GM18499 (cell line): ENCODE measurements around the gene LHFPL5.

Source experiments
- ATAC-seq: cut with Tn5 transposase; IDR thresholded peaks from one replicate; pipeline ENCODE4 v1.9.1; 2021; ENCODE audit warnings: moderate number of reproducible peaks; ENCODE audit not compliant: insufficient read depth, unreplicated experiment

The LHFPL5 gene

GRCh38 chr6:35788423-35788982 is 16.6 kb upstream of the LHFPL5 start:
- no peak for ATAC-seq

DNA sequence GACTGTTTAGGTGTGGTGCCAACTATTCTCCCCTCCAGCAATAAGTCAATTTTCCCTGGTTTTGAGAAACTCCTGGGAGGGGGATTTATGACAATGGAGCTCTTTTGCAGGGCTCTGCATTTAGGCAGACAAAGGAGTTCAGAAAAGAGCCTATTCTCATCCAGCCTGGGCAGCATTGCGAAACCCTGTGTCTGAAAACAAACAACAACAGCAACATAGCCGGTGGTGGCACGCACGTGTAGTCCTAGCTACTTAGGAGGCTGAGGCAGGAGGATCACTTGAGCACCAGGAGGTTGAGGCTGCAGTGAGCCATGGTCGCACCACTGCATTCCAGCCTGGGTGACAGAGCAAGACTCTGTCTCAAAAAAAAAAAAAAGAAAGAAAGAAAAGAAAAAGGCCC is 14.5 kb upstream of the LHFPL5 start:
- no peak for ATAC-seq

- ATAC-seq = no peak
Measured at GRCh38 chr6:35794536-35795452, 10.4 kb upstream of the LHFPL5 start.

DNA sequence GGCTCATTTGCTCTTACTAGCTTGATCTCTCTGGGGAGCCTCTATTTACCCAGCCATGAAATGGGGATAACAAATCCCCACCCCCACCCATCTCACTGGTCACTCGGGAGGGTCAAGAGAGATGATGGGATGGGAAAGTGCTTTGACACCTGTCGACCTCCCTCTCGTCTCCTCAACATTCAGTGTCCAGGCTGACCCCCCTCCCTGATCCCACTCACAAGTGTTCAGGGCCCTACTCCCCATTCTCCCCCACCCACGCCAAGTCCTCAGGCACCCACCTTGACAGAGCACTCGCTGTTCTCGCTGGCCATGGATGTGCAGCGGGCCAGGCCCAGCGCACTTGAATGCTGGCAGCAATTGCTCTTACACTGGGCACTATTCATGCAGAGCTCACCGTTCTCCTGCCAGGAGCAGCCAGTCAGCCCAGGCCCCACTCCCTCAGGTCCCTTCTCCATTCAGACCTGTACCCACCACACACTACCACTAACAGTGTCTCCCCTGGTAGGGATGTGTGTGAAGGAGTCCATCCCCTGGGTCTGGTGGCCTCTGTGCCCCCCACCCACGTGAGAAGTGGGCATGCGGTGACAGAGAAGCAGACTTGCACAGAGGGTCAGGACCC is 9.6 kb upstream of the LHFPL5 start:
- no peak for ATAC-seq

DNA sequence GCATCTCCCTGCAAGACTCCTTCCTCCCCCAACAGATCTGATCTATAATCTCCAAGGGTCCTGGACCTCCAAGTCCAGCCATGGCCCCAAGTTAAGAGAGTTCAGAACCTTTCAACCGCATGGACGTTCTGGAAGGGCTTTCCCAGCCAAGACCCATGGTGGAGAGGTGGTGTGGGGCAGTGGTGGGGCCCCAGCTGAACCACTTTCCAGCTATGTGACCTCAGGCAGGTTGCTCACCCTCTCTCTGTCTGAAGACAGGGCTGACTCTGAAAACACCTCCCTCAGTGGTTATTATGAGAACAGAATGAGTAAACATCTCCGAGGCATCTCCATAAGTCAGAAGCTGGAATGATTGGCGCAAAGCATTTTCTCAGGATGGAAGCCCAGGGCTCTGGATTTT is 8.9 kb upstream of the LHFPL5 start:
- no peak for ATAC-seq

DNA sequence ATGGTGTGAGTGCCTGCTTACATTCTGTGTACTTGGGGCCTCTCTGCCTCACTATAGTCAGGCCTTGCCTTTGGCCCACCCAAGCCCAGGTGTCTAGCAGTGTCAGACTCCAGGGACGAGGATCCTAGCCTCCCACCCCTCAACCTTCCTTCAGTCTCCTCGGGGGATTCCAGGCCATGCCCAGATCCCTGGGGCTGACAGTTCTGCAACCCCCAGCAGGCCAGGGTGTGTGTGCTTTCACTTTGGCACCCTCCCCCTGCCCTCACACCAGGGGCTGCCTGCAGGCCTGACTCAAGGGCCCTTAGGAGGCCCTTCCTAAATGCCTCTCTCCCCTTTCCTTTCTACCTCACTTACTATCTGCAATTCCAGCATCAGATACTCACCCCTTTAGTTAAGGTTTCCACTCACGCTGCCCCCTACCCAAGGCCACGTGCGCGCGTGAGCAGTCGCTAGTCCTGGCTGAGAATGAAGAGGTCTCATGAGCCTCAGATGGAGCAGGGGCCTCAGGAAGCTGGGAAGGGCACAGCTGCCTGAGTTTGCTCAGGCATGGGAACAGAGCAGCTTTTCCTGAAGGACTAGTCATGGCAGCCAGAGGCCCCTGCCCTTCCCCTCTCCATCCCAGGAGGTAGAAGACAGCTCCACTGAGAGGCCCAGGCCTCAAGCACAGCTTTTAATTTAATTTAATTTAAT is 7.2 kb upstream of the LHFPL5 start:
- no peak for ATAC-seq

- ATAC-seq = no peak
Measured at GRCh38 chr6:35798706-35799105, 6.4 kb upstream of the LHFPL5 start.

DNA sequence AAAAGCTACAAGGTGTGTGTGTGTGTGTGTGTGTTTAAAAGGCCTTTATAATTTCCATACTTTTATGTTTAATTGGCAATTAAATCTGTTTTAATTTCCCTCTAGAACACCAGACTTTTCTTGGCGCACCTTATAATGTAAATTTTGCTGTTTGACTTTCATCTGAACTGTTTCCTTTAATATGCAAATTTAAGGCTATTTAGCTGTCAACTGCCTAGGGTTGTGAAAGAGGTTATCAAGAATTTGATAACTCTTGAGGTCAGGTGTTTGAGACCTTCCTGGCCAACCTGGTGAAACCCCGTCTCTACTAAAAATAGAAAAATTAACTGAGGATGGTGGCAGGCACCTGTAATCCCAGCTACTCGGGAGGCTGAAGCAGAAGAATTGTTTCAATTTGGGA is 4.0 kb upstream of the LHFPL5 start:
- ATAC-seq = no peak

DNA sequence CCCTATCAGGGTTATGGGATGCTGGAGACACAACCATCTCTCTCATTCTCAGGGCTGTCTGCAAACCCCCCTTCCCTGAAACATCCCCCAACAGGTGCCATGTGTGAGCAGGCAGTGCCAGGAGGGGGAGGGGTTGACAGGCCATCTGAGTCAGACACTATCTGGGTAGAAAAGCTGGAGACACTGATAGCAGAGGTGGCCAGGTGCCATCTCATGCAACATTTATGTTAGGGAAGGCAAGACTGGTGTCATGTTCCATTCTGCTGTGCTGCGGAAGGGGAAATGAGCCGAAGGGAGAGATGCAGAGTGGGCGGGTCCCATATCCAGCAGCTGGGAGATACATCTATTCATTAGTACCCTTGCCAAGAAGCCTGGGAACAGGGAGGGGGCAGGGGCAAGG is 3.5 kb downstream of the LHFPL5 start:
- ATAC-seq = no peak

DNA sequence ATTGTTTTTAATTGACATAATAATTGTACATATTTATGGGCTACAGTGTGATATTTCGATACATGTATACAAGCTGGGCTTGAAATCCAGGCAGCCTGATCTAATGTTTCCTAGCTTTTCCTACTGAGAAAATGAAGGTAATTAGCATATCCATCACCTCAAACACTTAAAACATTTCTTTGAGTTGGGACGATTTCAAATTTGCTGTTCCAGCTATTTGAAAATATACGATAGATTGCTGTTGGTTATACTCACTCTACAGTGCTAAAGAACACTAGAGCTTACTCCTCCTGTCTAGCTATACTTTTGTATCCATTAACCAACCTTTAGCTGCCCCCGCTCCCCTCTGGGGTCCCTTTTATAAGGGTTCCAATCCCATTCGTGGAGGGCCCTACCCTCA is 4.7 kb downstream of the LHFPL5 start:
- no peak for ATAC-seq

GRCh38 chr6:35810971-35811698 is 6.0 kb downstream of the LHFPL5 start:
- no peak for ATAC-seq

DNA sequence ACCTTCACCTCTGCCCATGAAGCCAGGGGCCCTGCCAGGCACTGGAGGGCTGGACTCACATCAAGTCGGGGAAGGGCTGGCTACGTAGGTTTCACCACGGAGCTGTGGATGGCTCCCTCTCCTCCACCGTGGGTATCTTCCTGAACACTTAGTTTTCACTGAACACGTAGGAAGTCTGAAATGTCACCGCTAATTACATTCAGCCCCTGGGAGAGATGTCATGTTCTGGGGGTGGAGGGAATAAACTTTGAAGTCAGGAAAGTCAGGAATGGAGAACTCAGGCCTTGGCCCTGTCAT is 6.5 kb downstream of the LHFPL5 start:
- no peak for ATAC-seq

DNA sequence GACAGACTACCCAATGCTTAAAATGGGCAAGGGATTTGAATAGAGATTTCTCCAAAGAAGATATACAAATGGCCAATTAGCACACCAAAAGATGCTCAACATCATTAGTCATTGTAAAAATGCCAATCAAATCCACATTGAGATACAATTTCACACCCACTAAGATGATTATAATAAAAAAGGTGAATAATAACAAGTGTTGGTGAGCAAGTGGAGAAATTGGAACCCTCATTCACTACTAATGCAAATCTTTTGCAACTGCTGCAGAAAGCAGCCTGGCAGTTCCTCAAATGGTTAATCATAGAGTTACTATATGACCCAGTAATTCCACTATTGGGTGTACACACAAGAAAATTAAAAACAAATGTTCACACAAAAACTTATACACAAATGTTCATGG is 12.4 kb downstream of the LHFPL5 start:
- no peak for ATAC-seq

- ATAC-seq = no peak
Measured at GRCh38 chr6:35823601-35824000, 18.4 kb downstream of the LHFPL5 start.

DNA sequence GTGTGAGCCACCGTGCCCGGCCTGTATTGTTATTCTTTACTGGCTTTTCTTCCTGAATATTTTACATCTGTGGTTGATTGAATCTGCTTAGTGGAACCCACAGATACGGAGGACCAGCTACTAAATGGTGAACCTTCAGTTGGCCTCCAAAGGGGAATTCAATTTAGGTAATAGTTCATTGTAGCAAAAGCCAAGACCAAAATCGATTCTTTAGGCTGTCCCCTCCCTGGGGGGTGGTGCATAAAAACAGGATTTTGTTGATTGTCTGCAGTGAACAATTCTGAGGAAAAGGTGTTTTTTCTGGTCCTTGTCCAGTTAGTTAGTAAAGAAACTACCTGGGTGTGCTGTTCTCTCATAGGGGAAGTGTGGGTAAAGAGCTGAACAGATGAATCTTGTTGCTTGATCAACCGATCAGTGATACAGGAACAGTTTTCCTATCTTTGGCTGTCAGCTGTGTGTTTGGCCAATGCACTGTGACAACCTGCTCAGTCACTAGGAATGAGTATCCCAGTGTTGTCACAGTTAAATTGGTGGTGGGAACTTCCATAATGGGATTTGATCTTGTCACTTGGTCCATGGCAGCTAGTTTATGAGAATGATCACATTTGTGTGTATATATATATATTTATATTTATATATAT is 19.5 kb downstream of the LHFPL5 start:
- ATAC-seq = no peak

DNA sequence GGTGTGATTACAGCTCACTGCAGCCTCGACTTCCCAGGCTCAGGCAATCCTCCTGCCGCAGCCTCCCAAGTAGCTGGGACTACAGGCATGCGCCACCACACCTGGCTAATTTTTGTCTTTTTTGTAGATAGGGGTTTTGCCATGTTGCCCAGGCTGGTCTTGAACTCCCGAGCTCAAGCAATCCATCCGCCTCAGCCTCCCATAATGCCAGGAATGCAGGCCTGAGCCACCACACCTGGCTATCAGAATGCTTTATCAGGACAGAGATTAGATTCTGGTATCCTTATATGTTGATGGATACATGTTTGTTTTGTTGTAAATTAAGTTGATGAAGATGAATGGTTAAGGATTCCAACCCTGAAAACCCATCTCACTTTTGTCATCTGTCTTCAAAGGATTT is 24.2 kb downstream of the LHFPL5 start:
- no peak for ATAC-seq

- no peak for ATAC-seq
Measured at GRCh38 chr6:35831257-35832007, 26.3 kb downstream of the LHFPL5 start.

DNA sequence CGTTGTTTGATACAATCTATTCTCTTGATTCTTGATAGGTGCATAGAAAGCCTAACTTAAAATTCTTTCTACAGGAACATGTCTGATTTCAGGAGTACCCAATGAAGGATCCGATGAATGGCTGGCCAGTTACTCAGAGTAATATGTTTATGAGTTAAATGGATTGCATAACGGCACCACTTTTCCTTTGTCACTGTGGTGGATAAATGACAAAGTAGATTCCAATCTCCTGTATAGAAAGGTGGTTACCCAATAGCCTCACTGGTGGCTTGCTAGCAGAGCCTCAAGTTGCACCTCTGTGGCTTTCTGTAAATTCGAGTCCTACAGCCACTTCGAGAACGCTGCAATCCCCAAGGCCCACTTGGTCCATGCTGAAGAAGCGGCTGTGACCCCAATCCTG is 28.4 kb downstream of the LHFPL5 start:
- ATAC-seq = no peak

DNA sequence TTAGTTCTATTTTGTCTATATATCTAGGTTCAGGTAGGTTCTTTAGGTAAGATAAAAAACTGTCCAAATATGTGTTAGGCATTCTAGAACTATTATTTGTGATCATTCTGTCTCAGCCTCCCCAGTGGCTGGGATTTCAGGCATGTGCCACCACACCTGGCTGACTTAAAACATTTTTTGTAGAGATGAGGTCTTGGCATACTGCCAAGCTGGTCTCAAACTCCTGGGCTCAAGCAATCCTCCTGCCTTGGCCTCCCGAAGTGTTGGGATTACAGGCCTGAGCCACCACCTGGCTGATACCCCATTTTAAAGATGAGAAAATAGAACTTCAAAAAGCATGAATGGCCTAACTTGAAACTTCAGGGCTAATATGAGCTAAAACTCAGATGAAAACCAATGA is 33.9 kb downstream of the LHFPL5 start:
- ATAC-seq = no peak
